GM21619 (cell line): Measurements from ENCODE around the gene LBH.
A peak's percentile ranks its signal among the peaks of the same experiment; 100 is the strongest.

ENCODE experiments used
- ATAC-seq: cut with Tn5 transposase; IDR thresholded peaks from one replicate; pipeline ENCODE4 v1.9.1; 2021; ENCODE audit not compliant: unreplicated experiment

LBH gene

DNA sequence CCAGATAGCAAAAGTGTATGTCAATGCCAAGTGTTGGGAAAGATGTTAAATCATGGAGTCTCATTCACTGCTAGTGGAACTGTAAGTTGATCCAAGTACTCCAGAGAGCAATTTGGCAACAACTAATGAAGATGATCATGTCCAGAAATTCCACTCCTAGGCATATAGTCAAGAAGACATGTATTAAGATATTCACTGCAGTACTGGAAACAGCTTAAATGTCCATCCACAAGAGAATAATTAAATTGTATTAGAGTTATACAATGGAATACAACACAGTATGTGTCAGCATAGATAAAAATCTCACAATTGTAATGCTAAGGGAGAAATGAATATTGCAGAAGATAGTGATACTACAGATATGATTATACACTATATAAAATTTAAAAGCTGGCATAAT, 15.2 kb upstream of the LBH start:
- no peak for ATAC-seq

DNA sequence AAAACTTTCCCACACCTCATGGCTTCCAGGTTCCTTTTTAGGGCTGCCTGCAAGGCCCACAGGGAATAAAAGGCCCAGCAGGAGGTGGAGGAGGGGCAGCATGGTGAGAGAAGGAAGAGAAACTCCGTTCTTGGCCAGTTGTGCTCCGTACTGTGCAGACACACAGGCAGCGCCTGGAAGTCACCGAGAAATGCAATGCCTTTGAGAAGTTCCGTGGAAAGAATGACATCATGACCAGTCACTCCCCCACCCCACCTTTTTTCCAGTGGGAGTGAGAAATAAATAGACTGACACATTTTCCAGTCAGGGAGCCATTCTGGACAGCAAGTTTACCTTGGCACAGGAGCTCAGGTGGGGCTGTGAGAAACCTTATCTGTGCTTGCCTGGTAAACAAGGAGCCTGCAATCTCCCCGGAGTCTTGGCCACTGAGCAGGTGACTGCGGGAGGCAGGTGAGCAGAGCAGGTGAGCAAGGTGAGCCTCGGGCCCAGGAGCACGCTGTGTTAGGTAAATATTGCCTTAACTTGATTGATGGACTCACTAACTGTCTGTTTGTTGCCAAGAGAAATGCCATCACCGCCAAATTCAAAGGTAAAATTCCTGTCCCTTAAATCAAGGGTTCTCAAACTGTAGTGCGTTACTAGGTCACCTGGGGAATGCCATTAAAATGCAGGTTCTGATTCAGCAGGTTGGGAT, 13.5 kb upstream of the LBH start:
- ATAC-seq = no peak

DNA sequence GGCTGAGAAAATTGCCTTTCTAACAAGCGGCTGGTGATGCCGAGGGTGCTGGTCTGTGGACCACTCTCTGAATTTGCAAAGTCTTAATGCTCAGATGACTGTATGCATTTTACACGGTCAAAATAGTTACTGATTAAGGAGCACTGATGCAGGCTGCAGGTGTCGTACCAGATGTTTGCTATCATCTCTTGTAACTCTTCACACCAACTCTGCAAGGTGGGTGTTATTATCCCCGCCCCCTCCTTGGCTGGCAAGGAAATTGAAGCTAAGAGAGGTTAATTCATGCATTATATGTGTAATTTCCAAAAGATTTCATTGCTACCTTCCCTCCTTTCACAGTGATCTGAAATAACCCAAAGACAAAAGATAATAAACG, 13.0 kb upstream of the LBH start:
- no peak for ATAC-seq

DNA sequence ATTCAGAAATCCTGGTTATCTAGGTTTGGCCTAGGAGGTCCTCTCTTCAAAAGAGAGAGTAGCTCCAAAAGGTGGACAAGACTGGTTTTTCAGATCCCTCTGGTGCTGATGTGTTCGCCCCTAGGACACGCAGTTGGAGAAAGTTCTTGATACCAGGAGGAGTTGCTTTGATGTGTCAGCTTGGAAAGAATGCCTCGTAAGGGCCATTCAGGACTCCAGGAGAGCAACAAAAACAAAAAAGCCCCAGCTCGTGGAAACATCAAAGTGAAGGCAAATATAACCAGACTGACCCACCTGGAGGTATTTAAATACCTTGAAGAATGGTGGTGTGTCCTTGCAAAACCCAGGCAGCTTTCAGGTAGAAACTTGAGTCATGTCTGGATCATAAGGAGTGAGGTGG, 12.5 kb upstream of the LBH start:
- no peak for ATAC-seq

DNA sequence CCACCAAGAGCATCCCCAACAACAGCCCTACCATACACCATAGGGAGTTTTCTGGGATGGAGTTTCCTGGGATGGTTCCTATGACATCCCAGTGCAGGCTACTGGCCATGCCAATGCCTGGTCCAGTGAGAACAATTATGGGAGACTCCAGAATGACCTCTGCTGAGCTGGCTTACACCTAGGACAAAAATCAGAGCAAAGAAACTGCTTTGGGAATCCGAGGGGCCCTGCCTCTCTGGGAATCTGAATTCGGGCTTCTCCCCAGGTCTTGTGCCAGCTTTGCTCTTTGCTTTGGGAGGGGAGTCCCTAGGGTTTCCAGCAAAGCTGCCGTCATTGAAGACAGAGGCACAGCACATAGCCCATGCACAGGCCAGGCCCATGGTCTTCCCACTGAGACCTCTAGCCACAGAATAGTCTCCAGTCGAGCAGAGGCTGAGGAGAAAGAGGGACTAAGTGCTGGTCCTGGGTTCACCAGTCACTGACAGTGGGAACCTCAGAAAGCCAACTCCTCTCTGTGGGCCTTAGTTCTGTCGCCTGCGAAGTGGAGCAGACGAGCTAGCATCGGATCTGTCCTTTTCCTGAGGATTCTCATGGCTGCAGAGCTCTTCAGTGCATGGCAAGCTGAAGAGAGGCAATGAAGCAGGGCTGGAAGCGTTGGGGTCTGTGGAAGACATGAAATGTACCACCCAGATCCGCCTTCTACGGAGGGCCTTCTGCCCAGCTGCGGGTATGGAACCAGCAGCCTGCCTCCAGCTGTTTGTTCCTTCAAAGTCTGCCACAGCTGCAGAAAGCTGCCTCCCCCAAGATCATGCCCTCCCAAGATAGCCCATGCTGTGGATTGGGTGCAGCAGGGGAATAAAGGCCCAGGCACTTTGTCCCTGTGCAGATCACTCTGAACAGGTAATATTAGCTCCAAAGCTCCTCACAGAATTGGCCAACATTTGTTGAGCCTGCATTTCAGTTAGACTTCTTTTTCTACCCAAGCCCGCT, 11.2 kb upstream of the LBH start:
- no peak for ATAC-seq

DNA sequence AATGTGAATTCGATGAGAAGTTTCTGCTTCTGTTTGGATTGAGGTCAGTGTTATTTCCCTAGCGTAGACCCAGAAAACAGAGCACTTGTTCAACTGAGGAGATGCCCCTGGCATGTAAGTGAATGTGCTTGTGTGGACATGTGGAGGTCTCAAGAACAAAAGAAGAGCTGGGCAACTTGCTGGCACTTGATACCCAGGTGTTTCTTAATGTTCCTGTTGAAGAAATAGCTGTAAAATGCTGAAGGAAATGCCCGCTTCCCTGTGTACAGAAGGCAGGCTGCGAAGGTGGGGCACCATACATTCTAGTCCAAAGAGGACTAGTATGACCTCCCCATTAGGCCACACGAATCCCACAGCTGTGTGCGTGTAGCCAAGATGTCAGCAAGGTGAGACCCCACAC, 9.8 kb upstream of the LBH start:
- no peak for ATAC-seq

DNA sequence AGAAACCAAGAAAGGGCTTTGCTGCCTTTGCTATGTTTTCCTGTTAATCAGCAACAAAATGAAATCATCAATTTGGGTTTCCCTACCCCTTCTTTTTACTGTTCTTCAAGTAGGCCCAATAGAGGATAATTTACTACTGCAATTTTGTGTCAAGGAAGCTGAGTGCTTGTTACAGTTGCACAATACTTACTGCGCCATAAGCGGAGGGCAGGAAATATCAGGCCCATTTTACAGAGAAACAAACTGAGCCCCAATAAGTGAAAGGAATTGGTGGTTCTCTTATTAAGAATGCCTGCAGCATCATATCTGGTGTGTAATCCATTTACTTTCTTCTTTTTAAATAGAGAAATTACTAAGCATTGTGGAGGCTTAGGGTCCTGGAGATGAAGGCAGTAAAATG, 9.3 kb upstream of the LBH start:
- no peak for ATAC-seq

DNA sequence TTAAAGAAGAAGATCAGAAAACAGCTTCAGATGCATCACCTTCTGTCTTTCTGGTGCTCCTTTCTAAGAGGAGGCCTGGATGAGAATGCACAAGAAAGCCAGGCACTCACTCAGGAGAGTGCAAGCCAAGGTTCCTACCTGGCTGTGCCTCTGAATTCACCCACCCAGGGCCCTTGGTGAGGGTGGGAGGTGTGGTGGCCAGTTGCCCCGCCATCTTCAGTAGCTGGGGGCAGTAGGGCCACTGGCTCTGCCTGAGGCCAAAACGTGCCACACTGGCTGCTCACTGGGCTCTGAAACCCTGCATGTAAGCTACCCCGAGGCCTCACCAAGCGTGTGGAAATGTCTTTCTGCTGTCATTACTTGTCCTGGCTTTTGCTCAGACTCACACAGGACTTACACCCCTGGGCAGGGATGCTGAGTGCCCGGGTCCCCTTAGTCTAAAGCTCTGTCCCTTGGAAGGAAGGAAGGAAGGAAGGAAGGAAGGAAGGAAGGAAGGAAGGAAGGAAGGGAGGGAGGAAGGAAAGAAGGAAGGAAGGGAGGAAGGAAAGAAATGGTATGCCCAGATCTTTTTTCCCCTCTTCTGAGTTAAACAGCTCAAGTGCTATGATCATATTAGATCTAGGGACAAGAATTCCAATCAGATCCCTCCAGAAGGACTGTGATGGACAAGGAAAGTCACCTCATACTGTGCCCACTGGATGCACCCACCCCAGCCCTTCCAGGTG, 8.5 kb upstream of the LBH start:
- ATAC-seq = no peak

DNA sequence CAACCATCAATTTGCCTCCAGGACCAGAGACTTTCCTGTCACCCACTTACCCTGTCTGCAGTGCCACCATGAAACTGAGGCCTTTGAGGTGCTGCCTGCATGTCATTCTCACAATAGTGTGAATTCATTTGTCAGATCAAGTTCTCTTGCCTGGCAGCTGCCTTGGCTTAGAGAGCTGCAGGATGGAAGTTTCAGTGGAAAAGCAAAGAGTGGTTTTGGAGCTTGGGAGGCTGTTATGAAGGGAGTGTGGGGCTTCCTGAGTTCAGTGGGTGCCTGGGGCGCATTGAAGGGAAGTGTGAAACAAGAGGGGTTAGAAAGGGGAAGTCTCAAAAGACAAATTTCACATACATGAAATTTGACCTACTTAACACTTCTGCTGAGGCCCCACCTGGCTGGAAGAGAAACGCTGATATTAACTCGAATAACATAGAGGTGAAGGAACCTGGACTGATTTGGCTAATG, 7.9 kb upstream of the LBH start:
- ATAC-seq = peak; percentile 45

DNA sequence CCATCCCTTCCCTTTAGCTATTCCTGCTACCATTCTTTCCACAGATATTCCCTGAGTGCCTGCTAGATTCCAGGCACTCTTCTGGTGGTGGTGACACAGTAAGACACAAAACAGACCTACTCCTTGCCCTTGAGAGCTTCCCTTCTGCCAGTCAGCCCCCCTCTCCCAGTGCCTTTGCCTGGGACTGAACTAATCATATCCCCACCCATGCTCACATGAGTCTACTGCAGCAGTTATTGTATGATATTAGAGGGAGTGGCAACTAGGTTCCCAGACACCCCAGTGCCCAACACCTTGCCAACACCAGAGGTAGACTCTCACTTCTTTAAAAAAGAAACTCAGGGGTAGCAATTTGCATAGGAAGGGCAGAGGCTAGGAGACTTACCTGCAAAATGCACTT, 7.2 kb upstream of the LBH start:
- no peak for ATAC-seq

DNA sequence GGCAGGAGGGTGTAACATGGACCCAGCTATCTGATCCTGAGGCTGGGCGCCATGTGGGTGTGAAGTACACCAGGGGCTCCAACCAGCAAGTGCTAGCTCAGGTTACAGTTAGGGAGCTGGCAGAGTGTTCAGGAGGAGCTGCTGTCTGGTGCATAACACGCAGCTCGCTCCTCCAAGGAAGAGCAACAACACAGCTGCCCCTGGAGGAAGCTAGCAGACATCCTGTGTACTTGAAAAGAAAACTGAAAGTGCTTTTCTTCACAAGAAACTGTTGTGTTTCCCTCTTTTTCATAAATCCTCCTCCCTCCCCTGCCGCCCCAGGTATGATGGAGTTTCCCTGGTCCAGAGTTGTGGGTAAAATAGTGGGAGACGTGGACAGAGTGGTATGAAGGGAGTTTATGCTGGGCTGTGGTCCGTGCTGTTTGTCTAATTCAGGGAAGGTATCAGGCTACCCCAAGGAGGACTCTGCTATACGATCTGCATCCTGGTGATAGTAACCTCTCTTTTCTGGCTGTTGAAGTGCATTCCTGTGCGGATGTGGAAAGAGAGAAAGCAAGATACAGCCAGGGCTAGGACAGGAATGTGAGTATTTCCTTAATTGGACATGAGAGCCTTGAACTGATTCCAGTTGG, 6.1 kb upstream of the LBH start:
- peak; percentile 63 for ATAC-seq

DNA sequence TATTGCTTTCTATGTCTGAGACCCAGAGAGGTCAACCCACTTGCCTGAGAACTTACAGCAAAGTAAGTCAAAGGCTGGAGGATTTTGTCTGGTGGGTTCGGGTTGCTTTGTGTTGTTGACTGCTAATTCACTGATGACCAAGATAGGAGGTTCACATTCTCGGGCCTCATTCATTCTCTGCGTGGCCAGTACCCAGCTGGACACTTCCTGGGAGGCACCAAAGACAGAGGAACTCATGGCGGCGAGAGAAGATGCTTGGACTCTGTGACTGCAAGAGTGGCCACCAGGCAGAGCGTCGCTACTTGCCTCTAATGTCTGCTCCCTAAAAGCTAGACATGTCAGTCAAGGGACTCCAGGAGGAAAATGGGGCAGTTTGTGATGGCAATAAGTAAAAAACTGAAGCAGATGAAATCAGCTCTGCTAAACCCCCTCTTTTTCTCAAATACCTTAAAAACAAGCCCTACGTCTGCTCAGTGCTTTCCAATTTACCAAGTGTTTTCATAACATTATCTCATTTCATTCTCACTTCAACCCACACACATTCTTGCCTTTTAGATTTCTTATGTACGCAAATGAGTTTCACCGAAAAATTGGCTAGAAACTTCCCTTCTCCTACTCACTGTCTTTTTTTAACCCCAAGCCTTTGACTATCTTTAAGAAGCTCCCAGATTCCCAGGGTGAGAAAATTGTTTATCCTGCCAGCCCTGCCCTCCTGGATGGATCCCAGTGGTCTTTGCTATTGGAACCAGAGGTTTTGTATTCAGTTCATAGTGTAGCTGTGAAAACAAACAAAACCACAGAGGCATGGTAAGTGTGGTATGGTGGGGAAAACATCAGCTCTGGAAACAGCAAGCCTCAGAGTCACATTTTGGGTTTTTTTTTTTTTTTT, 4.9 kb upstream of the LBH start:
- no peak for ATAC-seq

DNA sequence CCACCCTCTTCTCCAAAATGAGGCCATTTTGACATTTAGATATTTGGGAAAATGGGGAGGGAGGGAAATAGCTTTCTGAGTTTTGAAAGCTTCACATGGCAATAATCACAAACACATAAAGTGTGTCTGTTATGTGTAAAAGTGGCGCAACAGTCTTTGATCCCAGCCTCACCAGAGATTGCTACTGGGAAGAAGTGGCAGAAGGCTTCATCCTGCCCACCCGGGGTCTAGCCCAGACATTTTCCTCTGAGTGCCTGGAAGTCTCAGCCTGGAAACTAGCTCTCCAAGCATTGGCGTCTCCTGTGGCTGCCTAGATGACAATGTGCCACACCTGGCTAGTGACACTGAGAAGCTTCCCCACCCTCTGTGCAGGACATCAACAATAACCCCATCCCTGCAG, 1.7 kb upstream of the LBH start:
- ATAC-seq = no peak

DNA sequence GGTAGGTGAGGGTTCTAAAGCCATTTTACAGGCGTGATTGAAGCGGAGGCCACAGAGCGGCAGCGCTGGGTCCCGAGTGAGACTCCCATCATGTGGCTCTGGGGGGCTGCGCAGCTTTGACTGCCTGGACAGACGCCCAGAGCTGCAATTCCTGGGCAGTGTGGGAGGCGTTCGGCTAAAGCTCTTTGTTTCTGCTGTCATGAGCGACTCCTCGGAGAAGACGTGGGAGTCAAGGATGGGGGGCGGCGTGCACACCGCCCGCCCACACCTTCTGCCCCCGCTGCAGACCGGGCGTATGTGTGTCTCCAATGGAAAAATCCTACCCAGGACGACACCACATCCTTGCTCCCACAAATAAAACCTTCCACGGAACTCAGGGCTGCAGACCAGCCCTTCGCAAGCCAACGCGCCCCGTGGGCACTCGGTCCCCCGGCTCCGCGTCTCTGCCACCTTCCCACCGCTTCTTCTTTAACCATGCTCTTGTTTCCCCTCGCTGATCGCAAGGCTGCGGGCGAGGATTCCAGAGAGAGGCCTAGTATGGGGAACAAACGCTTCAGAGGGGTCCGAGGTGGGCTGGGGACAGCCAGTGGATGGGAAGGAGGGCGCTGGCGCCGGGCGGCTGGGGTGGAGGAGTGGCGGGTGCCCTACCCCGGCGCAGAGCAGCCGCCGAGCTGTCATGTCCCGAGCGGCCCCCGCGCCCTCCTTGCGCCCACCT, 680 bp upstream of the LBH start:
- ATAC-seq = peak; percentile 12

DNA sequence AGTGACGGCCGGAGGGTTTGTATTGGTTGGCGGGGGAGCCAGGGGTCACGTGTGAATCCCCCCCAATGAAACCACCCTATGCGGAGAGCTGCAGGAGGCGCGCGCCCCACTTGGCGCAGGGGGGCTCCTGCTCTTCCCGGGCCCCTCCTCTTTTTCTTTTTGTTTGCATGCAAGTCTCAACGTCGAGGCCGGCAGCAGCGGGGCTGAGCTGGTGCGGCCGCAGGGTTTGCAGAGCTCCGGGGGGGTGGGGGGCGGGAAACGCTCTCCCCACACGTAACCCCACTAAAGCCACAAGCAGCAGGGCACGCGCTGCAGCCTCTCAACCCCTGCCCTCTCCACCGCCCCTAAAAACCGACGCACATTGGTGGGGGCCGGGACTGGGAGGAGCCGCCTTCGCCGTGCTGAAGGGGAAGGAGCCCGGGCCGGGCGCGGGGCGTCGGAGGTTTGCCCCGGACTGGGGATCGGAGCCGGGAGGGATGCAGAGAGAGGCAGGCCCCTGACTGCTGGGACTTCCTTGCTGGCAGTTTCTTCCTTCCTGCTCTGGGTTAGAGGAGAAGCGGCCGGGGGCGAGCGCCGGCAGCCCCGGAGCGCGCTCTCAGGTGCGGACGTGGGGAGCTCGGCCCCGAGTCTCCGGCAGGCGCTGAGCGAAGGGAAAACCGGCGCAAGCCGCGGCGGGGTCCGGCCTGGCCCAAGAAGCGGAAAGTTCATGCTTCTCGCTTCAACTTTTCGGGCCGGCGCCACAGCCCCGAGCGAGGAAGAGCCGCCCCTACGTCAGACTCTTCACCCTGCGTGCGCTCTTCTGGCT, 864 bp downstream of the LBH start:
- peak; percentile 26 for ATAC-seq

DNA sequence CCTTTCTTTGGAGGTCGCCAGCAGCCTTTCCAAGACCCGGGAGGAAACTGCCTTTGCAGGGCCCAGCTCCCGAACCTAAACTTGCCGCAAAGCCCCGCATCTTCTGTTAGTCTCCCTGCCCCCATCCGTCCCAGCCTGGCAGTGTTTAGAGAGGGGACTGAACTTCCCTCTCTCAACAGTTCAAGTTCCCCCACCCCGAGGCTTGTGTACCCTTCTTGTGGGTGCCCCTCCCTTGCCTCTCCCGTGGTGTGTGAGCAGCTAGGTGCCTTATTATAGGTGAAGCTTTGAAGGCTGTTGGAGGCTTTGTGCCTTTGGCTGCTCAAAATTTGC, 1.4 kb downstream of the LBH start:
- no peak for ATAC-seq

DNA sequence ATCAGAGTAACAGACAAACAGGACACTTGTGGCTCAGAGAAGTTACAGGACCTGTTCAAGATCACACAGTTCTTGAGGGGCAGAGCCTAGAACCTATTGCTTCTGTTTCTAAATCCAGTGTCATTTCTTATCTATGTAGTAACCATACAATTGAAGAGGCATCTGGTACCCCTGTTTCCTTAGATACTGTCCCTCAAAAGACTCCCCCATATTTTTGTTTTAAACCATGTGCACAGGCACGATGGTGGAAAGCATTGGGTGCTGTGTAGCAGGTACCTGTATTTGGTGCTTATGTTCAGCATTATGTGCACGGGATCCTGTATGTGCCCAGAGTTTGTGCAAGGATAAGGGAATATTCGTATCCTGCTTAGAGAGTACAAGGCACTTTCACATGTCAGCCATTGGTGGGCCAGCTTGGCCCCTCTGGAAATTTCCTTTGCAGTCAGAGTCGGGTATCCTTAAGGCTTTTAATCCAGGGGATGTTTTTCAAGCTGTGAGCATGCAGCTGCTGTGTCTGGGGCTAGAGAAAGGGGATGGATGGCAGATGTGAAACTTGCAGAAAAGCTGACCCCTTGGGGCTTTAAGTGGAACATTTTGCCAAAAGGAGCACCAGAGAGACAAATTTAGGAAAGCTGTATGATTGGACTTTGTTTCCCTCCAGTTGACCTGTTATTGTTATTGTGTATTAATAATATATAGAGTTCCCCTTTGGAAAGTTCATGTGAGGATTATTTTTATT, 2.1 kb downstream of the LBH start:
- ATAC-seq = no peak
